ENCODE measurements around the gene C1QTNF7.

C1QTNF7 gene

DNA sequence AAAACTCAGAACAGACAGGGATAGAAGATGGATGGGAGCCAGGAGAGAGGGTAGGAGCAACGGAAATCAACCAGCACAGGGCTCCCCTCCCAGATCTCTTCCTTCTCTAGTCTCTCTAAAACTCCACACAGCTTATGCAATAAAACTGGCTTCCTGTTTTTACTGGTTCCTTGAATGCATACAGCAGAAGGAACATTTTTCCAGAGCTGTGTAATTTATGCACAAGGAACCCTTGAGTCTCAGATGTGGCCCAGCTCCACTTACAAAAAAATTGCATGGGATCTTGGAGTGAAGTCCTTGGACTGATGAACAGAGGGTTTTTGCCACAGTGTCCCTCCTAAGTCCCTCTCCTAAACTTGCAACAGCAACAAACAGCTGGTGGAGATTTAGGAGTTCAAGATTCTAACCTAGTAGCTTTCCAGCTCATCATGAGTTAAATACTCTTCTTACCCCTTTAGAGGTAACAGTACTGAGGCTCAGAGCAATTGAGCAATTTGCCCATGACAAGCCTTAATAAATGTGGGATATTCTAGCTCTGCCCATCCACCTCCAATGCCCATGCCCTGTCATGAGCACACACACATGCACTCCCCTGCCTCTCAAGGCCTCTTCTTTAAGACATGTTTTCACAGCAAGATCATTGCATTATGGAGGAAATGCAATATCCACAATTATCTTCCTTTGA lies 23.5 kb downstream of the C1QTNF7 start:
- DNase-seq (ENCODE audit: low read depth), result no peak
- H3K4me3 ChIP-seq (ENCODE audit: low read depth, low read length), result no peak overlapping the region
- TF ChIP-seq, protein P1, sequence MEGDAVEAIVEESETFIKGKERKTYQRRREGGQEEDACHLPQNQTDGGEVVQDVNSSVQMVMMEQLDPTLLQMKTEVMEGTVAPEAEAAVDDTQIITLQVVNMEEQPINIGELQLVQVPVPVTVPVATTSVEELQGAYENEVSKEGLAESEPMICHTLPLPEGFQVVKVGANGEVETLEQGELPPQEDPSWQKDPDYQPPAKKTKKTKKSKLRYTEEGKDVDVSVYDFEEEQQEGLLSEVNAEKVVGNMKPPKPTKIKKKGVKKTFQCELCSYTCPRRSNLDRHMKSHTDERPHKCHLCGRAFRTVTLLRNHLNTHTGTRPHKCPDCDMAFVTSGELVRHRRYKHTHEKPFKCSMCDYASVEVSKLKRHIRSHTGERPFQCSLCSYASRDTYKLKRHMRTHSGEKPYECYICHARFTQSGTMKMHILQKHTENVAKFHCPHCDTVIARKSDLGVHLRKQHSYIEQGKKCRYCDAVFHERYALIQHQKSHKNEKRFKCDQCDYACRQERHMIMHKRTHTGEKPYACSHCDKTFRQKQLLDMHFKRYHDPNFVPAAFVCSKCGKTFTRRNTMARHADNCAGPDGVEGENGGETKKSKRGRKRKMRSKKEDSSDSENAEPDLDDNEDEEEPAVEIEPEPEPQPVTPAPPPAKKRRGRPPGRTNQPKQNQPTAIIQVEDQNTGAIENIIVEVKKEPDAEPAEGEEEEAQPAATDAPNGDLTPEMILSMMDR (IDR thresholded peaks at IDR 0.05; ENCODE audit: insufficient read depth, low read depth, low read length, missing control alignments), result no peak

DNA sequence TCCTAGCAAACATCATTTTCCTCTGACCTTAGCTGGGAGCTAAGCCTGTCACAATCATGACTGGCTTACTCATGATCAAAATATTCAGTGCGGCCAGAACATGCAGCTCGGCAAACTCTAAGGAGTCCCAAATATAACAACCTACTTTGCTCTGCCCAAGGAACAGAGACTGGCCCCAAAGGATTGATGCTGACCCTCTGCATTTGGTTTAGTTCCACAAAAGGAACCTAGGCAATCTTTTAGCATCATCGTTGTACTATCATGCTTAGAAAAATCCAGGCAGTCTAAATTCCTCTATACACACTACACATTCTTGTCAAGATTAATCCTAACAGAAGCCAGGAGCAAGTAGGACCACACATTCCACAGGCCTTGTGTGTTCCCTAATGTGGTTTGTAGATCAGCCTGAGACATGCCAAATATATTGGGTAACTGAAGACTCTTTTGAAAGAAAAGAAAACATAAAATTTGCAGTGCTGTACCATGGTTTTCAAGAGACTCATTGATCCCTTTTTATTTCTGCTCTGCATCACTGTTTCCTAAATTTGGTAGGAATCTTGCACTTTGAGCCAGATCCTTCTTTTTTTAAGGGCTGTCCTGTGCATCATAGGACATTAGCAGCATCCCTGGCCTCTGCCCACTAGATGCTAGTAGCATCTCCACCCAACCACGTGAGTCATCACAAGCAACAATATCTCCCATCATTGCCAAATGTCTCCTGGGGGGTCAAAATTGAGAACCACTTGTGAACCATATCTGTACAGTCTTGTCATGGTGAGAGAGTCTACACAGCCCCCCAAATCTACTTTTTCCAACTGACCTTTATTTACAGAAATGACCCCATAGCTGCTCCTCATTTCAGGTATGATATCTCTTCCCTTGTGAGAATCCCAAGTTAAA lies 24.3 kb downstream of the C1QTNF7 start:
- no peak for DNase-seq (ENCODE audit: low read depth)
- H3K4me3 ChIP-seq (ENCODE audit: low read depth, low read length), result no peak overlapping the region
- TF ChIP-seq, protein P1 (IDR thresholded peaks at IDR 0.05; ENCODE audit: insufficient read depth, low read depth, low read length, missing control alignments), result no peak

DNA sequence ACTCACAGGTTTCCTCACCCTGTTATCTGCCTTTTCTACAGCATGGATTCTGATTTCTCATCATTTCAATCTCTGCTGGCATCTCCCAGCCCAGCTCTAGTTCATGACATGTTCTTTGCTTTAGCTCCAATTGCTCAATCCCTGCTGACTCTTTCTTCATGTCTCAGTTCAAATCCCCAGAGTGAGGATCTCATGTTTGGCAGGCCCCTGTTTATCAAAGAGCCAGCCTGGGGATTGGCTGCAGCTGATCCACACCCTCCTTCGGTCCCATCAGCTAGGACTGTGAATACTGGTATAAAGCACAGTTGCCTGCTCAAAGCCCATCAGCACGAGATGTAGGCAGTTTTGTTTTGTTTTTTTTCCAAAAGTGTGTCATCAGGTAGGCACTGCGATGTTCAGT lies 27.5 kb downstream of the C1QTNF7 start:
- TF ChIP-seq, protein P1 (IDR thresholded peaks at IDR 0.05; ENCODE audit: insufficient read depth, low read depth, low read length, missing control alignments), result no peak
- H3K4me3 ChIP-seq (ENCODE audit: low read depth, low read length), result no peak overlapping the region
- no peak for DNase-seq (ENCODE audit: low read depth)

DNA sequence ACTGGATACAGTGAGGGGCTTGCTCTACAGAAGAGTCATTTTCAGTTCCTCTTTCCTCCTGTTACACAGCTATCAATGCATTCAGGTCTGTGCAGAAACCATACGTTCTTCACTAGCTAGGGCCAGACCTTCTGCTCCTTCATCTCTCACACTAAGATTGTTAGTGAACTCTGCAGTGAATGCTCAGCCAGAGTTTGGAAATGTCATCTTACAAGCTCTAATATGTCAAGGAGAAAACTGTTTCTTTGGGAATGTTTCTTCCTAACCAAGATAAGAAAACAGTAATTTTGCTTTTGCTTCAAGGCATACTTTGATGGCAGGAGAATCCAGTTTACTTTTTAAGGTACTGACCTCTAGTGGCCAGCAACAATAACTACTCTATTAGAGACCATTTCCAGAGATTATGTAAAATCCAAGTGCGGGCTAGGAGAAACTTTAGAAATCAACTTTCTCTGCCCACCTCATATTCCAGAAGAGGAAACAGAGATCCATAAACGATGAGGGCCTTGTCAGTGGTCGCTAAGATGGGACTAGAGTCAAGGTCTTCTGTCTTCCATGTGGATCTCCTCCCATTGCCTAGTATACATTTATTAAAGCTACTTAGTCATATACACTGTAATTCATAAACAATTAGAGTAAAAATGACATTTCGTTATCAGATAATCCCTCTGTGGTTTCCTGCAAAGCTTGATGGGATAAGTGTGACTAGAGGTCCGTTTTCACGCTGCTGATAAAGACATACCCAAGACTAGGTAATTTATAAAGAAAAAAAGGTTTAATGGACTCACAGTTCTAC lies 29.8 kb downstream of the C1QTNF7 start:
- no peak overlapping the region for H3K4me3 ChIP-seq (ENCODE audit: low read depth, low read length)
- DNase-seq (ENCODE audit: low read depth), result peak; percentile 41
- TF ChIP-seq, protein P1 (IDR thresholded peaks at IDR 0.05; ENCODE audit: insufficient read depth, low read depth, low read length, missing control alignments), result peak; percentile 63

- TF ChIP-seq, protein P1 (IDR thresholded peaks at IDR 0.05; ENCODE audit: insufficient read depth, low read depth, low read length, missing control alignments), result no peak
- DNase-seq (ENCODE audit: low read depth), result no peak
These were observed 30.8 kb downstream of the C1QTNF7 start for GRCh38 chr4:15458616-15459015.

DNA sequence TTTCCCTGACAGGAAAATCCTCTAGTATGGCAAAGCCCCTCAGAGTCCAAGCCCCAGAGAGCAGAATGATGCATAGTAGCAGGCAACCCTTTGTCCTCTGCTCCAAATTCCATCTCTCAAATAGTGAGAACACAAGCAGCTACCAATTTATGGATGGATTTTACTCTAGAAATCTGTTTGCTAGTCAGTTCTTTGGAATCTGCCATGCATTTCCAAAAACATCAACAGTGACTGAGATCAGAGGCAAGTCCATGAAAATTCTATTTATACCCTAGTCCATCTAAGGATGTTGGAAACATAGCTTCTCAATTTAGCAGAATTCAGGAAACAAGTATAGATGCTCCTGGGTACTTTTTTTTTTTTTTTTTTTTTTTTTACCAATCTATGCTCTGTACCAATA lies 31.9 kb downstream of the C1QTNF7 start:
- no peak overlapping the region for H3K4me3 ChIP-seq (ENCODE audit: low read depth, low read length)
- no peak for DNase-seq (ENCODE audit: low read depth)

More at GRCh38 chr4:15458616-15459015, 30.8 kb downstream of the C1QTNF7 start:
- no peak overlapping the region for H3K4me3 ChIP-seq (ENCODE audit: low read depth, low read length)

More for the DNA sequence above, 31.9 kb downstream of the C1QTNF7 start:
- TF ChIP-seq, protein P1 (IDR thresholded peaks at IDR 0.05; ENCODE audit: insufficient read depth, low read depth, low read length, missing control alignments), result no peak

Data from GM12865 (cell line).